HepG2 (cell line): ENCODE data around the gene GLI3. TPM values are rescaled to one million over a fixed set of nuclear protein-coding genes. Genes with fewer than 3 reads are reported as not detected.

Experiments
- ATAC-seq: fragments of 200-7000 bp; cut with Tn5 transposase; 3 replicates; pipeline ENCODE4 v1.9.1; 2020; ENCODE audit warnings: mild to moderate bottlenecking, moderate library complexity
- BruUV-seq: library from RNA; stranded (reverse); fragments of 400-500 nt; replicated peaks from 2 replicates; lab custom pipeline; 2021; lab: Mats Ljungman, UMichigan
- CTCF ChIA-PET: fragments of 300-600 bp; formaldehyde crosslinking; extraction: SDS; loops from one replicate; lab custom pipeline; 2021; ENCODE audit warnings: low total read pairs, inconsistent platforms, low intra/inter-chr PET ratio; lab: Yijun Ruan, JAX
- POLR2A ChIA-PET: fragments of 350-600 bp; sonication (Branson Sonifier 250); formaldehyde crosslinking; loops from one replicate; lab custom pipeline; 2020; ENCODE audit warnings: antibody characterized with exemption, inconsistent platforms; lab: Yijun Ruan, JAX
- DNase-seq: peaks from one replicate; pipeline ENCODE4 v3.0.0-alpha.2; 2015; ENCODE audit warnings: low spot score
- FAIRE-seq: peaks from 3 replicates; lab custom pipeline; 2011; peaks lifted over from hg19 to GRCh38; lab: Jason Lieb, UNC
- H2AFZ ChIP-seq: one replicate; pipeline ENCODE4 v1.6.1; 2011; ENCODE audit warnings: low read length, inconsistent platforms
- H3K27ac ChIP-seq: fragments of 300-600 bp; 3 replicates; pipeline ENCODE4 v1.8.0; 2011; ENCODE audit warnings: mixed run types, mild to moderate bottlenecking, mixed read lengths, low read length, inconsistent platforms; ENCODE audit not compliant: insufficient read depth; ENCODE audit errors: extremely low read length
- H3K27me3 ChIP-seq, 2 experiments: fragments of 200-600 bp in 1 of 2; 2 replicates in 1 of 2; 3 replicates in 1 of 2; pipeline versions ENCODE4 v1.6.0 to v1.8.0; 2011; ENCODE audit warnings: low read length in 2 of 2, mild to moderate bottlenecking in 2 of 2, moderate library complexity in 2 of 2, inconsistent platforms in 1 of 2; ENCODE audit not compliant: insufficient read depth in 2 of 2, control insufficient read depth in 1 of 2
- H3K36me3 ChIP-seq, 2 experiments: fragments of 200-600 bp in 1 of 2; replicated peaks in 1 of 2; 2 replicates in 1 of 2; 3 replicates in 1 of 2; pipeline versions ENCODE4 v1.5.1 to v1.8.0; 2011; ENCODE audit warnings: low read length in 2 of 2, inconsistent platforms in 1 of 2; ENCODE audit not compliant: insufficient read depth in 2 of 2, control insufficient read depth in 1 of 2
- H3K4me1 ChIP-seq: 2 replicates; pipeline ENCODE4 v1.5.1; 2012; ENCODE audit warnings: low read length, inconsistent platforms; ENCODE audit not compliant: insufficient read depth
- H3K4me2 ChIP-seq: 2 replicates; pipeline ENCODE4 v1.6.0; 2011; ENCODE audit warnings: low read depth, low read length, inconsistent platforms
- H3K4me3 ChIP-seq, 3 experiments: fragments of 200-600 bp in 1 of 3; sonication (generic), shearing (Covaris generic) in 1 of 3; replicated peaks in 1 of 3; 2 replicates each; pipeline ENCODE4 v1.5.1; 2011 to 2016; ENCODE audit warnings: low read length in 3 of 3, inconsistent platforms in 2 of 3, low read depth in 2 of 3, mild to moderate bottlenecking in 2 of 3, control low read depth in 1 of 3, mixed read lengths in 1 of 3; ENCODE audit not compliant: insufficient read depth in 1 of 3
- H3K79me2 ChIP-seq: one replicate; pipeline ENCODE4 v1.6.1; 2011; ENCODE audit warnings: low read length, inconsistent platforms; ENCODE audit not compliant: insufficient read depth
- H3K9ac ChIP-seq: 2 replicates; pipeline ENCODE4 v1.6.0; 2011; ENCODE audit warnings: mild to moderate bottlenecking, low read depth, low read length, inconsistent platforms; ENCODE audit not compliant: insufficient read depth
- H3K9me3 ChIP-seq: 2 replicates; pipeline ENCODE4 v1.5.1; 2012; ENCODE audit warnings: mild to moderate bottlenecking, low read length
- H4K20me1 ChIP-seq: 2 replicates; pipeline ENCODE4 v1.6.0; 2011; ENCODE audit warnings: inconsistent platforms, mild to moderate bottlenecking, low read length, moderate library complexity; ENCODE audit not compliant: insufficient read depth
- RXRA ChIP-seq: sonication (generic); formaldehyde crosslinking; IDR thresholded peaks from 2 replicates; pipeline ENCODE4 v1.5.1; 2020; ENCODE audit warnings: missing genetic modification reagents
- SIN3A ChIP-seq: IDR thresholded peaks from 2 replicates; pipeline ENCODE4 v1.6.1; 2011; ENCODE audit warnings: low read depth, mild to moderate bottlenecking, control low read depth, low read length, borderline replicate concordance
- SNAPC4 ChIP-seq: sonication (generic); formaldehyde crosslinking; IDR thresholded peaks from 2 replicates; pipeline ENCODE4 v1.4.0; 2020; ENCODE audit warnings: mild to moderate bottlenecking, missing genetic modification reagents
- SP2 ChIP-seq: sonication (generic); formaldehyde crosslinking; IDR thresholded peaks from 2 replicates; pipeline ENCODE4 v1.5.1; 2020; ENCODE audit warnings: mild to moderate bottlenecking, missing genetic modification reagents
- XBP1 ChIP-seq: sonication (generic); formaldehyde crosslinking; IDR thresholded peaks from 2 replicates; pipeline ENCODE4 v1.5.0; 2020; ENCODE audit warnings: missing genetic modification reagents
- XRCC5 ChIP-seq: fragments of 200-400 bp; formaldehyde crosslinking; optimal IDR thresholded peaks from 2 replicates; pipeline ENCODE3; 2017; ENCODE audit warnings: mild to moderate bottlenecking, low read length
- ZBTB42 ChIP-seq: sonication (generic); formaldehyde crosslinking; IDR thresholded peaks from 2 replicates; pipeline ENCODE4 v1.5.0; 2020; ENCODE audit warnings: mild to moderate bottlenecking, missing genetic modification reagents
- ZNF550 ChIP-seq: sonication (generic); formaldehyde crosslinking; IDR thresholded peaks from 2 replicates; pipeline ENCODE4 v1.4.0; 2020; ENCODE audit warnings: mild to moderate bottlenecking, missing genetic modification reagents, borderline replicate concordance
- ZNF616 ChIP-seq: sonication (generic); formaldehyde crosslinking; IDR thresholded peaks from 2 replicates; pipeline ENCODE4 v1.5.0; 2020; ENCODE audit warnings: low read depth, mild to moderate bottlenecking, missing genetic modification reagents
- ZNF704 ChIP-seq: sonication (generic); formaldehyde crosslinking; IDR thresholded peaks from 2 replicates; pipeline ENCODE4 v1.8.1; 2023; ENCODE audit warnings: mild to moderate bottlenecking, inconsistent platforms, moderate library complexity, missing genetic modification reagents, borderline replicate concordance
- WGBS: methylation state at CpG from one replicate; pipeline ENCODE4 v1.1.6; 2017; ENCODE audit warnings: low lambda C conversion rate; 5-methylcytosine and 5-hydroxymethylcytosine counted together
- in situ Hi-C: cut with HindIII; loops from 2 replicates; pipeline ENCODE4 v1.10.0; 2017; ENCODE audit warnings: low pct_unique_long_range_greater_than_20kb; ENCODE audit not compliant: extremely low pct_ligation_motif_present
- intact Hi-C: fragments of 100-400 bp; cut with micrococcal nuclease; formaldehyde crosslinking; loops from one replicate; pipeline ENCODE4 v1.10.0; 2022; ENCODE audit not compliant: unreplicated experiment
- polyA plus RNA-seq, 8 experiments: library from polyadenylated mRNA; depleted of rRNA in 3 of 8; stranded (reverse) in 7 of 8; unstranded in 1 of 8; fragments of >200 nt; fragmentation: Illumina TruSeq in 4 of 8; extraction: Trizol in 4 of 8; gene quantifications; 2 replicates each; pipeline versions ENCODE4 v1.2.1 to v1.2.3, GENCODE V29; 2011 to 2016; ENCODE audit warnings: low read depth in 4 of 8, missing spikeins in 1 of 8, mixed read lengths in 1 of 8; ENCODE audit not compliant: insufficient read depth in 1 of 8
- total RNA-seq, 5 experiments: library from RNA; depleted of rRNA; stranded (reverse); fragments of >200 nt; fragmentation: Illumina TruSeq; extraction: Trizol; gene quantifications; 2 replicates each; pipeline ENCODE4 v1.2.3, GENCODE V29; 2016; ENCODE audit warnings: low read depth in 1 of 5

The GLI3 gene
- total and polyA plus RNA-seq, 2 of the 13 experiments (the other 11 are each of a cell fraction or from before 2014, with no cell fraction given) = not detected

DNA sequence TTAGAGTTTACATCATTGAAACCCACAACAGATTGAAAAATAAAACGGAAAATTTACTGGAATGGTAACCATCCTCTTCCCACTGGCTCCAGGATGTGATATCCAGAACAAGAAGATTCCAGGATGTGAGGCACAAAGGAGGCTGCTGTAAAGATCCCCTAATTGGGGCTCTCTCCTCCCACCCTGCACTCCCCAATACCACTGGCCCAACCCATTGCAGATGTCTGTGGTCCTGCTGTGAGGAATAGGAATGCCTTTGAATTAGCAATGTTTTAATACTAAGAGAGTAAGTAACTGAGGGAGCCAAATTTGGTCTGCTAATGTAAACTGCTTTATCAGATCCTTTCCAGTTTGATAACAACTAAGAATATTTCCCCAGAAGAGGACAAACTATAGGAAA, 308.2 kb downstream of the GLI3 start:
- Histone ChIP-seq H3K36me3 (no peaks in the 10 kb centered on the region), H3K9ac (no peak overlapping the region), H3K4me2 (no peak overlapping the region), H3K79me2 (no peaks in the 10 kb centered on the region), H3K4me3 (no peak overlapping the region), H4K20me1 (no peaks in the 10 kb centered on the region), H3K9me3 (no peaks in the 10 kb centered on the region), H3K27me3 (no peaks in the 10 kb centered on the region), H2AFZ (no peak overlapping the region), H3K27ac (no peak overlapping the region), H3K4me1 (no peaks in the 10 kb centered on the region)
- CTCF ChIA-PET = no interaction called here
- POLR2A ChIA-PET = no interaction called here
- DNase-seq = no peak
- 0% methylated on average over 1 of the region's 1 CpG for WGBS
- no peak for FAIRE-seq
- BruUV-seq = no TSS peak
- TF ChIP-seq ZNF704 (CRISPR knock-in tag) = no peak
- in situ Hi-C loops (no loop called here), intact Hi-C loops (no loop called here)
- ATAC-seq = no peak

DNA sequence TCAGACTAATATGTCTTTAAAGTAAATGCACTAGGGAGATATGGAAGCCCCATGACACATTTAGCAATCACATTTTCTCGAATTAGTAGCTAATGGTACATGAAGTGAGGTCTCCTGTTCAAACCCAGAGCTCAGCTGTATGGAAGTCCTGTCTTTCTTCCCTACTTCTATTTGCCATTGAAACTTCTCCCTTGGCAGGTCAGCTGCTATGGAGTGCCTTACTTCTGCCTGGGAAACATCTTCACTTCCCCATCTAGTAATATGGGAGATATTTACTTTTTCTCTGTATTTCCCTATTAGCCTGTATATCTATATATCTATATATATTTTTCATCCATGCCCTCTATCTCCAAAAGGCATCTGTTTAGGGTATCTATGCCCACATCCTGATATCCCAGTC, 308.8 kb downstream of the GLI3 start:
- BruUV-seq = no TSS peak
- no peak overlapping the region for H2AFZ ChIP-seq
- no peak for DNase-seq
- no peaks in the 10 kb centered on the region for H4K20me1 ChIP-seq
- in situ Hi-C loops = no loop called here
- H3K36me3 ChIP-seq = no peaks in the 10 kb centered on the region
- POLR2A ChIA-PET = no interaction called here
- CTCF ChIA-PET = no interaction called here
- no peaks in the 10 kb centered on the region for H3K79me2 ChIP-seq
- H3K27ac ChIP-seq = no peak overlapping the region
- intact Hi-C loops = no loop called here
- no peaks in the 10 kb centered on the region for H3K9me3 ChIP-seq
- no peak overlapping the region for H3K9ac ChIP-seq
- H3K4me2 ChIP-seq = no peak overlapping the region
- FAIRE-seq = no peak
- 5% methylated on average over 1 of the region's 1 CpG for WGBS
- ATAC-seq = no peak
- no peak overlapping the region for H3K4me3 ChIP-seq
- H3K4me1 ChIP-seq = no peaks in the 10 kb centered on the region
- no peaks in the 10 kb centered on the region for H3K27me3 ChIP-seq
- TF ChIP-seq SNAPC4 (CRISPR knock-in tag) (no peak), SIN3A (no peak), SP2 (CRISPR knock-in tag) (no peak), XRCC5 (no peak), ZBTB42 (no peak), ZNF550 (CRISPR knock-in tag) (no peak), XBP1 (no peak), RXRA (CRISPR knock-in tag) (no peak), ZNF616 (no peak)
